ENCODE data around the gene NEFH.

DNA sequence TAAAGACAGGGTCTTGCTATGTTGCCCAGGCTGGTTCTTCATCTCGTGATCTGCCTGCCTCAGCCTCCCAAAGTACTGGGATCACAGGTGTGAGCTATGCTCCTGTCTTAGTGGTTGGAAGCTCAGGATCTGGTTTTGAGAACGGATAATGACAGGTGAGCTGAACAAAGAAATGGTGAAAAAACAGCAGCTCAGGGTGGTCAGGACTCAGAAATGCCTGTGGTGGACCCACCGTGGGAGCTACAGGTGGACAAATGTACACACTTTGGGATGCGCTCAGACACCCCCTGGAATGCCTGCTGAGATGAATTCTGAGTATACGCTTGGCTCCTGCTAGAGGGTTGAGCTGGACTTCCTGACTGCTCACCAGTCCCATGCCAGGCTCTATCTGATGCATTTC lies 32.1 kb upstream of the NEFH start:
- no peak for TF ChIP-seq BHLHE40 (IDR thresholded peaks at IDR 0.05; ENCODE audit: borderline replicate concordance)
- TF ChIP-seq FOXK2 (IDR thresholded peaks at IDR 0.05) = no peak
- no peak for TF ChIP-seq CTBP1 (IDR thresholded peaks at IDR 0.05; ENCODE audit: borderline replicate concordance)
- no peak for TF ChIP-seq TARDBP (IDR thresholded peaks at IDR 0.05)
- no peak for TF ChIP-seq FOXA1 (IDR thresholded peaks at IDR 0.05)
- no peak for TF ChIP-seq SP1 (IDR thresholded peaks at IDR 0.05)
- TF ChIP-seq FOXM1 (IDR thresholded peaks at IDR 0.05; ENCODE audit: borderline replicate concordance) = no peak

All from HEK293T (cell line).